CD14-positive monocyte (primary cell): ENCODE data around the gene ELMO1. TPM values are rescaled to one million over a fixed set of nuclear protein-coding genes. Genes with fewer than 3 reads are reported as not detected.

Source experiments
- DNase-seq, 3 donors: peaks; one replicate each; pipeline ENCODE4 v3.0.0-alpha.2; 2011 to 2022
- H2AFZ ChIP-seq: 2 replicates; pipeline ENCODE4 v1.6.0; 2012; ENCODE audit warnings: mild to moderate bottlenecking, low read depth, low read length, inconsistent platforms; ENCODE audit not compliant: insufficient read depth, poor library complexity, severe bottlenecking
- H3K27ac ChIP-seq, 2 donors: 1 replicate in 1 of 2; 2 replicates in 1 of 2; pipeline ENCODE4 v1.5.1; 2012 to 2013; ENCODE audit warnings: low read length in 2 of 2, control low read depth in 1 of 2, inconsistent platforms in 1 of 2, low read depth in 1 of 2, mild to moderate bottlenecking in 1 of 2
- H3K27me3 ChIP-seq, 2 donors: one replicate each; pipeline versions ENCODE4 v1.6.0 to v1.6.1; 2011 to 2013; ENCODE audit warnings: low read length in 2 of 2; ENCODE audit not compliant: control insufficient read depth in 2 of 2, insufficient read depth in 2 of 2
- H3K36me3 ChIP-seq, 2 donors: replicated peaks in 1 of 2; 1 replicate in 1 of 2; 2 replicates in 1 of 2; pipeline versions ENCODE4 v1.5.1 to v1.6.1; 2012 to 2013; ENCODE audit warnings: low read length in 2 of 2, control low read depth in 1 of 2, inconsistent platforms in 1 of 2, mild to moderate bottlenecking in 1 of 2; ENCODE audit not compliant: insufficient read depth in 2 of 2, control insufficient read depth in 1 of 2
- H3K4me1 ChIP-seq, 2 donors: 1 replicate in 1 of 2; 2 replicates in 1 of 2; pipeline versions ENCODE4 v1.5.1 to v1.6.1; 2012 to 2013; ENCODE audit warnings: low read length in 2 of 2, control low read depth in 1 of 2, inconsistent platforms in 1 of 2, mild to moderate bottlenecking in 1 of 2, moderate library complexity in 1 of 2; ENCODE audit not compliant: insufficient read depth in 2 of 2, control insufficient read depth in 1 of 2
- H3K4me2 ChIP-seq: replicated peaks from 2 replicates; pipeline ENCODE3; 2012; ENCODE audit warnings: low read length, moderate library complexity, mild to moderate bottlenecking; ENCODE audit not compliant: poor library complexity, severe bottlenecking; ENCODE audit errors: extremely low read depth
- H3K4me3 ChIP-seq, 3 experiments: fragments of 200-600 bp in 1 of 3; sonication (generic) in 1 of 3; replicated peaks in 1 of 3; 1 replicate in 2 of 3; 2 replicates in 1 of 3; pipeline ENCODE4 v1.5.1; 2011 to 2013; ENCODE audit warnings: low read length in 3 of 3, mild to moderate bottlenecking in 3 of 3, control low read depth in 2 of 3, low read depth in 2 of 3, inconsistent platforms in 1 of 3, moderate library complexity in 1 of 3
- H3K79me2 ChIP-seq: 2 replicates; pipeline ENCODE4 v1.6.0; 2012; ENCODE audit warnings: mild to moderate bottlenecking, control low read depth, inconsistent platforms, low read length, moderate library complexity; ENCODE audit not compliant: insufficient read depth
- H3K9ac ChIP-seq: 2 replicates; pipeline ENCODE4 v1.6.0; 2017; ENCODE audit warnings: low read length, mild to moderate bottlenecking; ENCODE audit not compliant: insufficient read depth, poor library complexity, severe bottlenecking
- H3K9me3 ChIP-seq, 2 donors: replicated peaks in 1 of 2; 1 replicate in 1 of 2; 2 replicates in 1 of 2; pipeline versions ENCODE4 v1.5.1 to v1.6.1; 2012 to 2013; ENCODE audit warnings: low read length in 2 of 2, control low read depth in 1 of 2; ENCODE audit not compliant: control insufficient read depth in 1 of 2, insufficient read depth in 1 of 2
- H4K20me1 ChIP-seq: 2 replicates; pipeline ENCODE4 v1.6.0; 2012; ENCODE audit warnings: mild to moderate bottlenecking, low read length, control low read depth, moderate library complexity; ENCODE audit not compliant: insufficient read depth
- H3K27ac Mint-ChIP-seq, 7 donors: one replicate each; pipeline ENCODE4 v1.8.0; 2020; ENCODE audit warnings: mild to moderate bottlenecking in 7 of 7, mixed read lengths in 7 of 7, moderate library complexity in 6 of 7, inconsistent platforms in 2 of 7
- H3K27me3 Mint-ChIP-seq, 3 donors: one replicate each; pipeline ENCODE4 v1.8.0; 2021 to 2022; ENCODE audit warnings: low read depth in 3 of 3, mild to moderate bottlenecking in 3 of 3, mixed read lengths in 3 of 3, moderate library complexity in 3 of 3, inconsistent platforms in 1 of 3
- H3K36me3 Mint-ChIP-seq, 2 donors: one replicate each; pipeline ENCODE4 v1.8.0; 2020; ENCODE audit warnings: mixed read lengths in 2 of 2, inconsistent platforms in 1 of 2, mild to moderate bottlenecking in 1 of 2
- H3K4me1 Mint-ChIP-seq: one replicate; pipeline ENCODE4 v1.8.0; 2020; ENCODE audit warnings: mild to moderate bottlenecking, mixed read lengths
- H3K4me3 Mint-ChIP-seq, 2 donors: one replicate each; pipeline ENCODE4 v1.8.0; 2020; ENCODE audit warnings: mild to moderate bottlenecking in 2 of 2, mixed read lengths in 2 of 2, moderate library complexity in 1 of 2
- H3K9me3 Mint-ChIP-seq, 7 donors: one replicate each; pipeline ENCODE4 v1.8.0; 2020 to 2022; ENCODE audit warnings: mixed read lengths in 7 of 7, mild to moderate bottlenecking in 6 of 7, moderate library complexity in 6 of 7, inconsistent platforms in 2 of 7
- CTCF ChIP-seq: fragments of 200-600 bp; IDR thresholded peaks from one replicate; pipeline ENCODE4 v1.8.0; 2022; ENCODE audit warnings: antibody characterized with exemption, mild to moderate bottlenecking
- WGBS: methylation state at CpG from one replicate; pipeline ENCODE4 v1.1.5; 2013; ENCODE audit warnings: missing lambda C conversion rate; ENCODE audit not compliant: insufficient coverage; 5-methylcytosine and 5-hydroxymethylcytosine counted together
- intact Hi-C, 2 donors: fragments of 100-400 bp; cut with micrococcal nuclease; formaldehyde crosslinking; loops; one replicate each; pipeline versions ENCODE4 v1.15.0 to v1.15.1; 2023
- polyA plus RNA-seq, 3 donors: library from polyadenylated mRNA; depleted of rRNA in 1 of 3; unstranded in 2 of 3; stranded (reverse) in 1 of 3; fragments of 300-500 nt in 2 of 3; fragments of >200 nt in 1 of 3; fragmentation: Illumina TruSeq in 2 of 3; gene quantifications; 1 replicate in 2 of 3; 2 replicates in 1 of 3; pipeline ENCODE4 v1.2.3, GENCODE V29; 2012 to 2021

ELMO1 gene
- polyA plus RNA-seq, 3 donors: 46.6 to 50.2 (median 46.7) TPM

GRCh38 chr7:36814311-36814710 lies 634.4 kb downstream of the ELMO1 start:
- Histone ChIP-seq H4K20me1 (no peaks in the 10 kb centered on the region), H3K4me2 (no peak overlapping the region), H3K9ac (no peak overlapping the region), H3K79me2 (no peaks in the 10 kb centered on the region), H3K27me3 (no peaks in the 10 kb centered on the region), H3K27ac (no peak overlapping the region), H2AFZ (no peak overlapping the region), H3K9me3 (no peaks in the 10 kb centered on the region), H3K4me3 (no peak overlapping the region), H3K36me3 (no peaks in the 10 kb centered on the region), H3K4me1 (no peaks in the 10 kb centered on the region)
- Mint-ChIP-seq H3K36me3 (peaks cover 0 to 3% of the 10 kb centered on the region in 2 donors), H3K27ac (no peak overlapping the region), H3K9me3 (peaks cover 0 to 3% (median 0%) of the 10 kb centered on the region in 7 donors), H3K4me1 (peaks cover 3% of the 10 kb centered on the region), H3K4me3 (no peak overlapping the region), H3K27me3 (no peaks in the 10 kb centered on the region)
- WGBS: 100% methylated on average over 1 of the region's 4 CpGs
- DNase-seq: no peak
- intact Hi-C loops: no loop called here
- no peak for TF ChIP-seq CTCF

GRCh38 chr7:36811807-36812206 lies 636.9 kb downstream of the ELMO1 start:
- no peaks in the 10 kb centered on the region for H3K27me3 Mint-ChIP-seq
- Histone ChIP-seq H3K9ac (no peak overlapping the region), H3K27me3 (no peaks in the 10 kb centered on the region), H3K79me2 (no peaks in the 10 kb centered on the region), H3K36me3 (no peaks in the 10 kb centered on the region), H3K9me3 (no peaks in the 10 kb centered on the region), H3K27ac (no peak overlapping the region), H4K20me1 (no peaks in the 10 kb centered on the region), H3K4me2 (no peak overlapping the region), H3K4me3 (no peak overlapping the region), H3K4me1 (no peaks in the 10 kb centered on the region), H2AFZ (no peak overlapping the region)
- WGBS: no CpG with 5 or more reads among the region's 3 CpGs
- H3K36me3 Mint-ChIP-seq: peaks cover 0 to 3% of the 10 kb centered on the region in 2 donors
- no peak overlapping the region for H3K4me3 Mint-ChIP-seq
- intact Hi-C loops: no loop called here
- DNase-seq: no peak
- H3K9me3 Mint-ChIP-seq: peaks cover 0 to 3% (median 0%) of the 10 kb centered on the region in 7 donors
- H3K4me1 Mint-ChIP-seq: peaks cover 1% of the 10 kb centered on the region
- no peak overlapping the region for H3K27ac Mint-ChIP-seq
- no peak for TF ChIP-seq CTCF
